Upper lobe of left lung (tissue), 4 donors: Measurements from ENCODE around the gene LRRC10.

Experiments
- POLR2A ChIP-seq, 4 donors: fragments of 450-650 bp; IDR thresholded peaks; one replicate each; pipeline ENCODE4 v1.5.1; 2016 to 2017; ENCODE audit warnings: antibody characterized with exemption in 4 of 4, mild to moderate bottlenecking in 2 of 4
- POLR2AphosphoS5 ChIP-seq, 2 donors: sonication (generic); formaldehyde crosslinking; IDR thresholded peaks; one replicate each; pipeline ENCODE4 v1.5.1; 2017; ENCODE audit warnings: antibody characterized with exemption in 2 of 2

DNA sequence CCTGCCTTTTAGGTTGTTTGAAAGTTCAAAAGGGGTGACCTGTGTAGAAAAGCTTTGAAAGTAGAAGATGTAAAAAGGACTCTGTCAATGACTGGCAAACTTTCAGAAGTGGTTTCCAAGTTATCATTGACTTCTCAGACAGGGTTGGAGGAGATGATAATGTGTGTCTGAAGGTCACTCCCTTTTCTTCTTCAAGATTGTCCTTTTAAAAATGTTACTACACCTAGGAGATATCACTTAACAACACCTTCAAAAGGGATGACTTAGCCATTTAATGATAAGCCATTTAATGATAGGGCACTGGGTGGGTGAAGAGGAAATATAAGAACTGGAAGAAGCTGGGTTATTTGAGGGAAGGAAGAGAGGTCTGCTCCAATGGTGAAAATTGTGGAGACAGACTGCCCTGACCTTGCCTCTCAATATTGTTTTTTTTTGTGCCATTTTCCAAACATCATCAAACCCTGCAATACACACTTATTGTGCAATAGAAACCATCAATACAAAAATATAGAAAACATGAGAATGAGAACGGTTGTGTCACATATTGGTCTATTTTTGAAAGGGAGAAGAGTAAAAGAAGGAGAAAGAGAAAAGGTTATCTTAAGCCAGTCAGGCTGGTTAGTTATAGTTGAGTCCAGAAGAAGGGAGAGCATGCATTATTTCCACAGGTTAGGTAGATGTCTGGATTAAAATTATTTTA, 49.6 kb upstream of the LRRC10 start:
- TF ChIP-seq POLR2AphosphoS5 (IDR thresholded peaks at IDR 0.05) (no peak), POLR2A (IDR thresholded peaks at IDR 0.05) (no peak)
